ENCODE measurements around the gene SLC1A5.
A peak's percentile ranks its signal among the peaks of the same experiment; 100 is the strongest.
"Not testable (repeated sequence)": the region's sequence is repeated elsewhere in the genome, so short reads cannot be mapped to it uniquely, and the experiment has no call there.

The SLC1A5 gene

DNA sequence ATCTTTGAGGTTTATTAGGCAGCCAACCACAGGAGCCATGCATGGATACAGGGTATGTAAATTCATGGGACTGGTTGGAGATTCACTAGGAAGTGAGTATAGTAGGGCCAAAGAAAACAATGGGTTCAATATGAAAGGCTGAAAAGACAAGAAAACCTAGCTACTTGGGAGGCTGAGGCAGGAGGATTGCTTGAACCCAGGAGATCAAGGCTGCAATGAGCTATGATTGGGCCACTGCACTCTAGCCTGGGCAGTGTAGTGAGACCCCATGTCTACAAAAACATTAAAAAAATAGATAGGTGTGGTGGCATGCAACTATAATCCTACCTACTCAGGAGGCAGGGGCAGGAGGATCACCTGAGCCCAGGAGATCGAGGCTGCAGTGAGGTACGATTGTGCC, 10.3 kb upstream of the SLC1A5 start:
- DNase-seq (ENCODE audit: low read depth): no peak

- DNase-seq (ENCODE audit: low read depth): no peak
Measured at GRCh38 chr19:46797881-46798280, 9.5 kb upstream of the SLC1A5 start.

GRCh38 chr19:46791944-46792343, 3.5 kb upstream of the SLC1A5 start:
- no peak for DNase-seq (ENCODE audit: low read depth)

DNA sequence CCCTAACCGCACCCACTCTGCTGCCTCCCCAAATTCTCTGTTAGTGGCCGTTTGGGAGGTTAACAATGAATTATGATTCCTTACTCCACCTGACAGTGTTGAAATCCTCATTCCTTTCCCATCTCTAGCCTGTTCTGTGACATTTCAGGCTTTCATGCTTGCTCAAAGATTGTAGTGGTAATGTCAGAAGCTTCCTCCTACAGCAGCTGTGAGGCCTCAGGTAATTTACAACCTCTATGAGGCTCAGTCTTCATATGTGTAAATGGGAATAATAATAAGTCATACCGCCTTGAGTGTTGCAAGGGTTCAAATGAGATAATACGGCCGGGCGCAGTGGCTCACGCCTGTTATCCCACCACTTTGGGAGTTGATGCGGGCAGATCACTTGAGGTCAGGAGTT, 977 bp upstream of the SLC1A5 start:
- no peak for DNase-seq (ENCODE audit: low read depth)

DNA sequence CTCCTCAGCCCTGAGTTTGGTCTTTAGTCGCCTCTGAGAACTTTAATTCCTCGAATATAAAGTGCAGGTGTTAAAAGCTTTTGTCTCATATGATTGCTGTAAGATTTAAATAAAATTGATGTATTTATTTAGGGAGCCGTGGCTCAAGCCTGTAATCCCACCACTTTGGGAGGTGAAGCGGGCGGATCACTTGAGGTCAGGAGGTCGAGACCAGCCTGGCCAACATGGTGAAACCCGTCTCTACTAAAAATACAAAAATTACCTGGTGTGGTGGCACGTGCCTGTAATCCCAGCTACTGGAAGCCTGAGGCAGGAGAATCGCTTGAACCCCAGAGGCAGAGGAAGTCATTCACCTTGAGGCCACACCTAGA, 559 bp upstream of the SLC1A5 start:
- DNase-seq (ENCODE audit: low read depth): no peak

- peak; percentile 61 for DNase-seq (ENCODE audit: low read depth)
Measured at GRCh38 chr19:46787331-46788261, 798 bp downstream of the SLC1A5 start.

DNA sequence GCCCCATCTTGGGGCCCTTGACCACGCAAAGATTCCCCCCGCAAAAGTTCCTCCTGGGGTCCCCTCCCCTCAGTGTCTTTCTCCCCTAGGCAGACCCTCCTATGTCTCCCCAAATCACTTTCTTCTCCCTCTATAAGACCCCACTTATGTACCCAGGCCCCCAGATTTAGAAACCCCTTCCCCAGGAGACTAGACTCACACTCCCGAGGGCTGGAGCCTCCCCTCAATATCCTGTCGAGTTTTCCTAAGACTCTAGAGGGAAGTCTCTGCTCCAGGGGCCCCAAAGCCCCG, 1.4 kb downstream of the SLC1A5 start:
- DNase-seq (ENCODE audit: low read depth): no peak

- DNase-seq (ENCODE audit: low read depth): peak; percentile 79
Measured at GRCh38 chr19:46786236-46787039, 2.0 kb downstream of the SLC1A5 start.

DNA sequence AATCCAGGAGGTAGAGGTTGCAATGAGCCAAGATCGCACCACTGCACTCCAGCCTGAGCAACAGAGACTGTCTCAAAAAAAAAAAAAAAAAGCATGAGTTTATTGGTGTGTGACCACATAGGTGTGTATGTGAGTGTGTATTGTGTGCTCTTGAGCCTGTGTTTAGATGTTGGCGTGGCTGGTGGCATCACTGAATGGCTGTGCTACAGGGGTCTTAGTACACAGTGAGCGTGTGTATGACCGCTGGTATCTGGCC, 2.5 kb downstream of the SLC1A5 start:
- no peak for DNase-seq (ENCODE audit: low read depth)

DNA sequence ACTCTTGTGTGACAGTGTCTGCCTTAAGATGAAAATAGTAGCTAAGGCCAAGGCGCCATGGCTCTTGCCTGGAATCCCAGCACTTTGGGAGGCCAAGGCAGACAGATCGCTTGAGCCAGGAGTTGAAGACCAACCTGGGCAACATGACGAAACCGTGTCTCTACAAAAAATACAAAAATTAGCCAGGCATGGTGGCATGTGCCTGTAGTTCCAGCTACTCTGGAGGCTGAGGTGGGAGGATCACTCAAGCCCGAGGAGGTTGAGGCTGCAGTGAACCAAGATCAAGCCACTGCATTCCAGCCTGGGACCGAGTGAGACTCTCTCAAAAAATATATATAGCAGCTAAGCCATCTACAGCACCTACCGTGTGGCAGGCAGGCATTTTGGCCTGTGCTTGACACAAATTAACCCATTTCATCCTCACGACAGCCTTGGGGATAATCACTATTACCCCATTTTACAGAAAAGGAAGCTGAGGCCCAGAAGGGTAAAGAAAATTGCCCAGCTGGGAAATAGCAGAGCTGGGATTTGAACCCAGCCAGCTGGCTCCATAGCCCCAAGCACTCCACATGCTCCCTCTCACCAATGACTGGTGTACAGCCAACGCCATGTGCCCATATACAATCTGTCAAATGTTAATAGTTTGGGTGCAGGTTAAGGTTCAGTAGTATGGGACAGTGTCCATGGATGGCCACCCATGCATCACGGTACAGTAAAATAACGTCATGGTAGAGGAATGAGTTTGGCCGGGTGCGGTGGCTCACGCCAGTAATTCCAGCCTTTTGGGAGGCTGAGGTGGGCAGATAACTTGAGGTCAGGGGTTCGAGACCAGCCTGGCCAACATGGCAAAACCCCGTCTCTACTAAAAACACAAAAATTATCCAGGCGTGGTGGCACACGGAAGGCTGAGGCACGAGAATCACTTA, 3.1 kb downstream of the SLC1A5 start:
- no peak for DNase-seq (ENCODE audit: low read depth)

GRCh38 chr19:46784262-46785053, 3.9 kb downstream of the SLC1A5 start:
- peak; percentile 92 for DNase-seq (ENCODE audit: low read depth)

- DNase-seq (ENCODE audit: low read depth): no peak
Measured at GRCh38 chr19:46783670-46784069, 4.7 kb downstream of the SLC1A5 start.

DNA sequence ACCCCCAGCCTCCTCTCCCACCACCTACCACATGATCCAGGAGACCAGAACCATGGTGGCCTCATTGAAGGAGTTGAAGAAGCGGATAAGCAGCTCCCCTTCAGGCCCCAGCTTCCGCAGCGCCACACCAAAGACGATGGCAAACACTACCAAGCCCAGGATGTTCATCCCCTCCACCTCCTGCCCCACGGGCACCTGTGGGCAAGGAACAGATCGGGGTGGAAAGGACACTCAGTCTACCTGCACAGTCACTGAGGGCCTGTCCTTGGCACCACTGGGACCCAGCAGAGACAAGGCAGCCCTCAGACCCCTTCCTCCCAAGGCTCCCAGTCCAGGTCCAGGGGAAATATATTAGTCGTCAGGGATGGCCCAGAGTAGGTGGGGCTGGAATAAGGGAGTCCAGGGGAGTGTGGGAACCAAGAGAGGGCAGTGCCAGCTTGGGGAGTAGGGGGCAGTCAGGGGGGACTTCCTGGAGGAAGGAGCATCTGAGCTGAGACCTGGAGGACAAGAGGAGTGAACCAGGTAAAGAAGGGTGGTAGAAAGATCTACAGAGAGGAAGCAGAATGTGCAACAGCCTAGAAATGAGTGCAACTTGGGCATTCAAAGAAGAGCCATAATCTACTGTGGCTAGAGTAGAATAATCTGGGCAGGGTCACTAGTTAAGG, 5.9 kb downstream of the SLC1A5 start:
- DNase-seq (ENCODE audit: low read depth): no peak

- DNase-seq (ENCODE audit: low read depth): not testable (repeated sequence)
Measured at GRCh38 chr19:46777956-46778645, 10.3 kb downstream of the SLC1A5 start.

GRCh38 chr19:46776927-46777911, 11.2 kb downstream of the SLC1A5 start:
- DNase-seq (ENCODE audit: low read depth): no peak

GRCh38 chr19:46775642-46776258, 12.6 kb downstream of the SLC1A5 start:
- no peak for DNase-seq (ENCODE audit: low read depth)

- no peak for DNase-seq (ENCODE audit: low read depth)
Measured at GRCh38 chr19:46773018-46773399, 15.4 kb downstream of the SLC1A5 start.

GRCh38 chr19:46772170-46773017, 16.0 kb downstream of the SLC1A5 start:
- no peak for DNase-seq (ENCODE audit: low read depth)
